H9 (cell line): ENCODE results near the gene MALT1. TPM values are rescaled to one million over a fixed set of nuclear protein-coding genes. Genes with fewer than 3 reads are reported as not detected.

Experiments used
- DNase-seq: peaks from one replicate; pipeline ENCODE4 v3.0.0-alpha.2; 2017
- H2AFZ ChIP-seq: one replicate; pipeline ENCODE4 v1.6.1; 2013; ENCODE audit warnings: mild to moderate bottlenecking, low read length, control low read depth, moderate library complexity
- H2AK5ac ChIP-seq: 2 replicates; pipeline ENCODE4 v1.6.1; 2013; ENCODE audit warnings: low read length, control low read depth, mixed read lengths; ENCODE audit not compliant: insufficient read length
- H2BK120ac ChIP-seq: one replicate; pipeline ENCODE4 v1.6.1; 2013; ENCODE audit warnings: low read depth, mild to moderate bottlenecking, low read length, control low read depth, inconsistent platforms; ENCODE audit not compliant: poor library complexity, severe bottlenecking
- H2BK12ac ChIP-seq: 2 replicates; pipeline ENCODE4 v1.6.1; 2013; ENCODE audit warnings: low read length, control low read depth, mixed read lengths, low read depth; ENCODE audit not compliant: insufficient read length
- H2BK15ac ChIP-seq: 2 replicates; pipeline ENCODE4 v1.6.1; 2013; ENCODE audit warnings: low read depth, low read length, control low read depth
- H2BK20ac ChIP-seq: one replicate; pipeline ENCODE4 v1.6.1; 2013; ENCODE audit warnings: low read depth, mild to moderate bottlenecking, low read length, control low read depth, inconsistent platforms; ENCODE audit not compliant: poor library complexity, severe bottlenecking
- H2BK5ac ChIP-seq: 2 replicates; pipeline ENCODE4 v1.6.1; 2013; ENCODE audit warnings: low read length, control low read depth, mixed read lengths; ENCODE audit not compliant: insufficient read length
- H3K14ac ChIP-seq: 2 replicates; pipeline ENCODE4 v1.6.1; 2013; ENCODE audit warnings: low read length, control low read depth; ENCODE audit not compliant: insufficient read depth
- H3K18ac ChIP-seq: 2 replicates; pipeline ENCODE4 v1.6.1; 2013; ENCODE audit warnings: low read depth, mild to moderate bottlenecking, mixed read lengths, low read length, control low read depth; ENCODE audit not compliant: insufficient read length
- H3K23ac ChIP-seq: 2 replicates; pipeline ENCODE4 v1.6.1; 2013; ENCODE audit warnings: low read length, control low read depth, mixed read lengths, low read depth; ENCODE audit not compliant: insufficient read length
- H3K23me2 ChIP-seq: 2 replicates; pipeline ENCODE4 v1.6.1; 2013; ENCODE audit warnings: low read depth, mild to moderate bottlenecking, mixed read lengths, low read length, control low read depth; ENCODE audit not compliant: insufficient read length, poor library complexity, severe bottlenecking
- H3K27ac ChIP-seq: 2 replicates; pipeline ENCODE4 v1.5.1; 2013; ENCODE audit warnings: low read length, control low read depth, mixed read lengths, low read depth; ENCODE audit not compliant: insufficient read length
- H3K27me3 ChIP-seq: 2 replicates; pipeline ENCODE4 v1.6.1; 2013; ENCODE audit warnings: low read length, control low read depth, inconsistent platforms; ENCODE audit not compliant: insufficient read depth
- H3K4ac ChIP-seq: 2 replicates; pipeline ENCODE4 v1.6.1; 2013; ENCODE audit warnings: low read depth, mild to moderate bottlenecking, control low read depth, inconsistent platforms, low read length, moderate library complexity
- H3K4me1 ChIP-seq: 2 replicates; pipeline ENCODE4 v1.6.1; 2013; ENCODE audit warnings: low read length, control low read depth, inconsistent platforms; ENCODE audit not compliant: insufficient read depth
- H3K4me2 ChIP-seq: 2 replicates; pipeline ENCODE4 v1.6.1; 2013; ENCODE audit warnings: low read length, control low read depth, mixed read lengths; ENCODE audit not compliant: insufficient read length, insufficient read depth
- H3K56ac ChIP-seq: 2 replicates; pipeline ENCODE4 v1.6.1; 2013; ENCODE audit warnings: low read depth, mild to moderate bottlenecking, mixed read lengths, low read length, control low read depth; ENCODE audit not compliant: insufficient read length
- H3K79me1 ChIP-seq: 2 replicates; pipeline ENCODE4 v1.6.1; 2013; ENCODE audit warnings: low read depth, mild to moderate bottlenecking, moderate library complexity, low read length, control low read depth, inconsistent platforms; ENCODE audit not compliant: insufficient read depth, poor library complexity, severe bottlenecking
- H3K79me2 ChIP-seq: 2 replicates; pipeline ENCODE4 v1.6.1; 2013; ENCODE audit warnings: low read length, control low read depth, inconsistent platforms; ENCODE audit not compliant: insufficient read depth
- H3K9ac ChIP-seq: 2 replicates; pipeline ENCODE4 v1.6.1; 2013; ENCODE audit warnings: low read length, control low read depth, mixed read lengths; ENCODE audit not compliant: insufficient read length; ENCODE audit errors: extremely low read depth
- H3K9me3 ChIP-seq: one replicate; pipeline ENCODE4 v1.6.1; 2013; ENCODE audit warnings: low read depth, low read length, inconsistent platforms; ENCODE audit not compliant: control insufficient read depth
- H3T11ph ChIP-seq: one replicate; pipeline ENCODE4 v1.6.1; 2013; ENCODE audit warnings: mild to moderate bottlenecking, low read length, control low read depth, inconsistent platforms
- H4K20me1 ChIP-seq: one replicate; pipeline ENCODE4 v1.6.1; 2013; ENCODE audit not compliant: control insufficient read depth, insufficient read length, insufficient read depth
- H4K5ac ChIP-seq: 2 replicates; pipeline ENCODE4 v1.6.1; 2013; ENCODE audit warnings: low read depth, mild to moderate bottlenecking, mixed read lengths, low read length, control low read depth; ENCODE audit not compliant: insufficient read length
- H4K8ac ChIP-seq: replicated peaks from 2 replicates; pipeline ENCODE4 v1.6.1; 2013; ENCODE audit warnings: low read length, control low read depth, mixed read lengths, low read depth; ENCODE audit not compliant: insufficient read length
- H4K91ac ChIP-seq: 2 replicates; pipeline ENCODE4 v1.6.1; 2013; ENCODE audit warnings: low read depth, mild to moderate bottlenecking, moderate library complexity, mixed read lengths, low read length, control low read depth; ENCODE audit not compliant: insufficient read length
- H3K27ac Mint-ChIP-seq, 3 experiments: 2 replicates in 2 of 3; 3 replicates in 1 of 3; pipeline ENCODE4 v1.8.0; 2020 to 2021; ENCODE audit warnings: mixed read lengths in 3 of 3, mild to moderate bottlenecking in 1 of 3, moderate library complexity in 1 of 3
- H3K27me3 Mint-ChIP-seq: 2 replicates; pipeline ENCODE4 v1.8.0; 2021; ENCODE audit warnings: low read depth, mild to moderate bottlenecking, moderate library complexity, mixed read lengths
- H3K36me3 Mint-ChIP-seq, 3 experiments: 2 replicates in 2 of 3; 3 replicates in 1 of 3; pipeline ENCODE4 v1.8.0; 2020 to 2021; ENCODE audit warnings: low read depth in 3 of 3, mixed read lengths in 3 of 3; ENCODE audit not compliant: insufficient read depth in 1 of 3
- H3K4me1 Mint-ChIP-seq, 2 experiments: 2 replicates each; pipeline ENCODE4 v1.8.0; 2020; ENCODE audit warnings: mixed read lengths in 2 of 2
- H3K4me3 Mint-ChIP-seq, 2 experiments: 2 replicates in 1 of 2; 3 replicates in 1 of 2; pipeline ENCODE4 v1.8.0; 2020 to 2021; ENCODE audit warnings: mild to moderate bottlenecking in 2 of 2, mixed read lengths in 2 of 2, moderate library complexity in 1 of 2
- H3K9me3 Mint-ChIP-seq, 2 experiments: 2 replicates in 1 of 2; 3 replicates in 1 of 2; pipeline ENCODE4 v1.8.0; 2020; ENCODE audit warnings: mild to moderate bottlenecking in 2 of 2, mixed read lengths in 2 of 2, moderate library complexity in 1 of 2
- CTCF ChIP-seq: fragments of 200-600 bp; sonication (generic); conservative IDR thresholded peaks from 3 replicates; pipeline ENCODE4 v1.8.0; 2021; ENCODE audit warnings: antibody characterized with exemption, mild to moderate bottlenecking
- WGBS: extraction: QIAGEN DNeasy Blood & Tissue Kit; methylation state at CpG from one replicate; pipeline ENCODE4 v1.1.7; 2013; ENCODE audit warnings: missing lambda C conversion rate, low lambda C conversion rate, mixed read lengths; ENCODE audit not compliant: insufficient read length; ENCODE audit errors: extremely low coverage; 5-methylcytosine and 5-hydroxymethylcytosine counted together
- total RNA-seq: library from RNA; stranded (reverse); gene quantifications from 2 replicates; pipeline ENCODE4 v1.2.1, GENCODE V29; 2021

The MALT1 gene
- total RNA-seq, 1 experiment from 2014 or later, result 18.1 TPM

GRCh38 chr18:58632552-58632951 is 38.7 kb upstream of the MALT1 start:
- H2BK20ac ChIP-seq, result no peak overlapping the region
- peaks cover 6% of the 10 kb centered on the region for H3K4me1 ChIP-seq
- no CpG with 5 or more reads among the region's 5 CpGs for WGBS
- Mint-ChIP-seq H3K36me3 (no peaks in the 10 kb centered on the region), H3K4me1 (peaks cover 20 to 24% of the 10 kb centered on the region in 2 experiments), H3K27ac (0 out of 7 replicates have a peak overlapping the region, but pooled peaks of 1 of the 3 experiments have one; percentile 62), H3K27me3 (peaks cover under 1% of the 10 kb centered on the region), H3K9me3 (no peaks in the 10 kb centered on the region), H3K4me3 (no peak overlapping the region)
- no peaks in the 10 kb centered on the region for H3K27me3 ChIP-seq
- no peak overlapping the region for H3T11ph ChIP-seq
- H2BK12ac ChIP-seq, result no peak overlapping the region
- no peaks in the 10 kb centered on the region for H4K20me1 ChIP-seq
- no peak overlapping the region for H4K8ac ChIP-seq
- no peak overlapping the region for H3K4ac ChIP-seq
- H3K14ac ChIP-seq, result no peak overlapping the region; the same call in 1 of the 2 replicates
- H3K79me1 ChIP-seq, result no peaks in the 10 kb centered on the region
- H3K9ac ChIP-seq, result no peak overlapping the region
- H3K23me2 ChIP-seq, result no peaks in the 10 kb centered on the region
- H2BK5ac ChIP-seq, result no peak overlapping the region
- no peaks in the 10 kb centered on the region for H3K79me2 ChIP-seq
- H2AFZ ChIP-seq, result peak overlapping the region; percentile 65
- DNase-seq, result no peak
- no peak overlapping the region for H2AK5ac ChIP-seq
- no peak overlapping the region for H4K91ac ChIP-seq
- H3K56ac ChIP-seq, result no peak overlapping the region
- no peak overlapping the region for H2BK15ac ChIP-seq
- H3K4me2 ChIP-seq, result no peak overlapping the region
- no peak overlapping the region for H3K23ac ChIP-seq
- H3K27ac ChIP-seq, result no peak overlapping the region
- no peaks in the 10 kb centered on the region for H3K9me3 ChIP-seq
- no peak overlapping the region for H2BK120ac ChIP-seq
- no peak overlapping the region for H4K5ac ChIP-seq
- H3K18ac ChIP-seq, result no peak overlapping the region
- no peak for TF ChIP-seq CTCF
